CD14-positive monocyte (primary cell): ENCODE data around the gene ETFB. TPM values are rescaled to one million over a fixed set of nuclear protein-coding genes. Genes with fewer than 3 reads are reported as not detected.
A peak's percentile ranks its signal among the peaks of the same experiment; 100 is the strongest.

ENCODE experiments used
- DNase-seq, 3 donors: peaks; one replicate each; pipeline ENCODE4 v3.0.0-alpha.2; 2011 to 2022
- H2AFZ ChIP-seq: 2 replicates; pipeline ENCODE4 v1.6.0; 2012; ENCODE audit warnings: mild to moderate bottlenecking, low read depth, low read length, inconsistent platforms; ENCODE audit not compliant: insufficient read depth, poor library complexity, severe bottlenecking
- H3K27ac ChIP-seq, 2 donors: 1 replicate in 1 of 2; 2 replicates in 1 of 2; pipeline ENCODE4 v1.5.1; 2012 to 2013; ENCODE audit warnings: low read length in 2 of 2, control low read depth in 1 of 2, inconsistent platforms in 1 of 2, low read depth in 1 of 2, mild to moderate bottlenecking in 1 of 2
- H3K27me3 ChIP-seq, 2 donors: one replicate each; pipeline versions ENCODE4 v1.6.0 to v1.6.1; 2011 to 2013; ENCODE audit warnings: low read length in 2 of 2; ENCODE audit not compliant: control insufficient read depth in 2 of 2, insufficient read depth in 2 of 2
- H3K36me3 ChIP-seq, 2 donors: replicated peaks in 1 of 2; 1 replicate in 1 of 2; 2 replicates in 1 of 2; pipeline versions ENCODE4 v1.5.1 to v1.6.1; 2012 to 2013; ENCODE audit warnings: low read length in 2 of 2, control low read depth in 1 of 2, inconsistent platforms in 1 of 2, mild to moderate bottlenecking in 1 of 2; ENCODE audit not compliant: insufficient read depth in 2 of 2, control insufficient read depth in 1 of 2
- H3K4me1 ChIP-seq, 2 donors: 1 replicate in 1 of 2; 2 replicates in 1 of 2; pipeline versions ENCODE4 v1.5.1 to v1.6.1; 2012 to 2013; ENCODE audit warnings: low read length in 2 of 2, control low read depth in 1 of 2, inconsistent platforms in 1 of 2, mild to moderate bottlenecking in 1 of 2, moderate library complexity in 1 of 2; ENCODE audit not compliant: insufficient read depth in 2 of 2, control insufficient read depth in 1 of 2
- H3K4me2 ChIP-seq: replicated peaks from 2 replicates; pipeline ENCODE3; 2012; ENCODE audit warnings: low read length, moderate library complexity, mild to moderate bottlenecking; ENCODE audit not compliant: poor library complexity, severe bottlenecking; ENCODE audit errors: extremely low read depth
- H3K4me3 ChIP-seq, 3 experiments: fragments of 200-600 bp in 1 of 3; sonication (generic) in 1 of 3; replicated peaks in 1 of 3; 1 replicate in 2 of 3; 2 replicates in 1 of 3; pipeline ENCODE4 v1.5.1; 2011 to 2013; ENCODE audit warnings: low read length in 3 of 3, mild to moderate bottlenecking in 3 of 3, control low read depth in 2 of 3, low read depth in 2 of 3, inconsistent platforms in 1 of 3, moderate library complexity in 1 of 3
- H3K79me2 ChIP-seq: 2 replicates; pipeline ENCODE4 v1.6.0; 2012; ENCODE audit warnings: mild to moderate bottlenecking, control low read depth, inconsistent platforms, low read length, moderate library complexity; ENCODE audit not compliant: insufficient read depth
- H3K9ac ChIP-seq: 2 replicates; pipeline ENCODE4 v1.6.0; 2017; ENCODE audit warnings: low read length, mild to moderate bottlenecking; ENCODE audit not compliant: insufficient read depth, poor library complexity, severe bottlenecking
- H3K9me3 ChIP-seq, 2 donors: replicated peaks in 1 of 2; 1 replicate in 1 of 2; 2 replicates in 1 of 2; pipeline versions ENCODE4 v1.5.1 to v1.6.1; 2012 to 2013; ENCODE audit warnings: low read length in 2 of 2, control low read depth in 1 of 2; ENCODE audit not compliant: control insufficient read depth in 1 of 2, insufficient read depth in 1 of 2
- H4K20me1 ChIP-seq: 2 replicates; pipeline ENCODE4 v1.6.0; 2012; ENCODE audit warnings: mild to moderate bottlenecking, low read length, control low read depth, moderate library complexity; ENCODE audit not compliant: insufficient read depth
- H3K27ac Mint-ChIP-seq, 7 donors: one replicate each; pipeline ENCODE4 v1.8.0; 2020; ENCODE audit warnings: mild to moderate bottlenecking in 7 of 7, mixed read lengths in 7 of 7, moderate library complexity in 6 of 7, inconsistent platforms in 2 of 7
- H3K27me3 Mint-ChIP-seq, 3 donors: one replicate each; pipeline ENCODE4 v1.8.0; 2021 to 2022; ENCODE audit warnings: low read depth in 3 of 3, mild to moderate bottlenecking in 3 of 3, mixed read lengths in 3 of 3, moderate library complexity in 3 of 3, inconsistent platforms in 1 of 3
- H3K36me3 Mint-ChIP-seq, 2 donors: one replicate each; pipeline ENCODE4 v1.8.0; 2020; ENCODE audit warnings: mixed read lengths in 2 of 2, inconsistent platforms in 1 of 2, mild to moderate bottlenecking in 1 of 2
- H3K4me1 Mint-ChIP-seq: one replicate; pipeline ENCODE4 v1.8.0; 2020; ENCODE audit warnings: mild to moderate bottlenecking, mixed read lengths
- H3K4me3 Mint-ChIP-seq, 2 donors: one replicate each; pipeline ENCODE4 v1.8.0; 2020; ENCODE audit warnings: mild to moderate bottlenecking in 2 of 2, mixed read lengths in 2 of 2, moderate library complexity in 1 of 2
- H3K9me3 Mint-ChIP-seq, 7 donors: one replicate each; pipeline ENCODE4 v1.8.0; 2020 to 2022; ENCODE audit warnings: mixed read lengths in 7 of 7, mild to moderate bottlenecking in 6 of 7, moderate library complexity in 6 of 7, inconsistent platforms in 2 of 7
- CTCF ChIP-seq: fragments of 200-600 bp; IDR thresholded peaks from one replicate; pipeline ENCODE4 v1.8.0; 2022; ENCODE audit warnings: antibody characterized with exemption, mild to moderate bottlenecking
- WGBS: methylation state at CpG from one replicate; pipeline ENCODE4 v1.1.5; 2013; ENCODE audit warnings: missing lambda C conversion rate; ENCODE audit not compliant: insufficient coverage; 5-methylcytosine and 5-hydroxymethylcytosine counted together
- intact Hi-C, 2 donors: fragments of 100-400 bp; cut with micrococcal nuclease; formaldehyde crosslinking; loops; one replicate each; pipeline versions ENCODE4 v1.15.0 to v1.15.1; 2023
- polyA plus RNA-seq, 3 donors: library from polyadenylated mRNA; depleted of rRNA in 1 of 3; unstranded in 2 of 3; stranded (reverse) in 1 of 3; fragments of 300-500 nt in 2 of 3; fragments of >200 nt in 1 of 3; fragmentation: Illumina TruSeq in 2 of 3; gene quantifications; 1 replicate in 2 of 3; 2 replicates in 1 of 3; pipeline ENCODE4 v1.2.3, GENCODE V29; 2012 to 2021

Gene ETFB
- polyA plus RNA-seq, 3 donors, result 51.0 to 72.1 (median 63.0) TPM

DNA sequence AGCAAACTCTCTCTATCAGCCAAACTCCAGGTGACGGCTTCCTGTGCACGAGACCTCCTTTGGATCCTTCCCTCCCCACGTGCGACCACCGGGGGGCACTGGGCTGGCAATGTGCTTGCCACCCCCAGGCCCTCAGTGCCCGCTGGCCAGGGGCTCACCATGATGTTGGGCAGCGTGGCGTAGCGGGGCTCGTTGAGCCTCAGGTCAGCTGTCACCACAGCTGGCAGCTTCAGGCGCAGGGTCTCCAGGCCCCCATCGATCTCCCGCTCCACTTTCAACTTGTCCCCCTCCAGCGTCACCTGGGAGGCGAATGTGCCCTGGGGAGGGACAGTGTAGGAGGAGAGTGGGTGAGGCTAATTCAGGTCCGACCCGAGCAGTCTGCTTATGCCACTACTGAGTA, 19.4 kb downstream of the ETFB start:
- peak overlapping the region in 1 of 7 donors; percentile 1 for H3K27ac Mint-ChIP-seq
- Histone ChIP-seq H3K27ac (no peak overlapping the region), H3K9me3 (no peaks in the 10 kb centered on the region), H3K36me3 (peaks cover 57 to 68% of the 10 kb centered on the region in 2 donors), H3K27me3 (peaks cover 0 to 2% of the 10 kb centered on the region in 2 donors), H3K4me3 (no peak overlapping the region), H2AFZ (no peak overlapping the region), H4K20me1 (no peaks in the 10 kb centered on the region), H3K9ac (no peak overlapping the region), H3K79me2 (no peaks in the 10 kb centered on the region), H3K4me1 (no peaks in the 10 kb centered on the region), H3K4me2 (no peak overlapping the region)
- 93% methylated on average over 12 of the region's 17 CpGs for WGBS
- no peaks in the 10 kb centered on the region for H3K9me3 Mint-ChIP-seq
- DNase-seq, result no peak
- H3K36me3 Mint-ChIP-seq, result peaks cover 57 to 59% of the 10 kb centered on the region in 2 donors
- H3K4me1 Mint-ChIP-seq, result peaks cover 1% of the 10 kb centered on the region
- H3K27me3 Mint-ChIP-seq, result peaks cover 8 to 11% (median 9%) of the 10 kb centered on the region in 3 donors
- intact Hi-C loops, result no loop called here
- H3K4me3 Mint-ChIP-seq, result no peak overlapping the region
- TF ChIP-seq CTCF, result no peak

DNA sequence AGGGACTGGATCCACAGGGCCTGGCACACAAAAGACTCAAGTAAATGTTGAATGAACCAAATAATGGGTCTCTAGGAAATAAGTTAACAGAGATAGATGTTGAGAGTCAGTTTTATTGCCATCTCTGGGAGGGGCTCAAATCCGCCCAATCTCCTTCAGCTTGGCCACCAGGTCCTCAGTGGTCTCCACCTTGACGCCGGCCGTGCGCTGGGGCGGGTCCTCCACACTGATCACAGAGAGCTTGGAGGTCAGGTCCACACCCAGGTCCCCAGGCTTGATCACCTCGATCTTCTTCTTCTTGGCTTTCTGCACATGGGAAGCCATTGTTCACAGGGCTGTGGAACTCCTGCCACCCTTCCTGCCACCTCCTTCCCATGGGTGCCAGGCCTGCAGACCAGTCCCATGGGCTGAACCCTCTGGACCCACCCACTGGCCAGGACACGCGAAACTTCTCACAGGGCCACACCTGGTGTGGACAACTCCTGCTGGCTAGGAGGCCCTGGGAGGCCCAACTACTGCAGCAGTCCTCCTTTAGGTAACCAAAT, 21.0 kb downstream of the ETFB start:
- Mint-ChIP-seq H3K27me3 (peaks cover 18 to 24% (median 21%) of the 10 kb centered on the region in 3 donors), H3K27ac (peak overlapping the region in 1 of 7 donors; percentile 12), H3K4me3 (no peak overlapping the region), H3K36me3 (peaks cover 41 to 45% of the 10 kb centered on the region in 2 donors), H3K4me1 (peaks cover 7% of the 10 kb centered on the region), H3K9me3 (peaks cover 0 to 3% (median 0%) of the 10 kb centered on the region in 7 donors)
- Histone ChIP-seq H3K36me3 (peaks cover 42 to 52% of the 10 kb centered on the region in 2 donors), H3K27ac (no peak overlapping the region), H3K4me2 (no peak overlapping the region), H3K9me3 (no peaks in the 10 kb centered on the region), H3K4me3 (no peak overlapping the region), H3K27me3 (peaks cover 0 to 12% of the 10 kb centered on the region in 2 donors), H3K79me2 (no peaks in the 10 kb centered on the region), H3K9ac (no peak overlapping the region), H3K4me1 (peaks cover 6 to 8% of the 10 kb centered on the region in 2 donors), H4K20me1 (no peaks in the 10 kb centered on the region), H2AFZ (no peak overlapping the region)
- TF ChIP-seq CTCF, result no peak
- intact Hi-C loops, result no loop called here
- 98% methylated on average over 9 of the region's 9 CpGs for WGBS
- DNase-seq, result no peak
